Subcutaneous adipose tissue (tissue), 4 donors: ENCODE data around the gene MKRN2. TPM values are rescaled to one million over a fixed set of nuclear protein-coding genes. Genes with fewer than 3 reads are reported as not detected.

ENCODE experiments used
- CTCF ChIP-seq: fragments of 450-650 bp; IDR thresholded peaks from one replicate; pipeline ENCODE4 v1.5.1; 2016; ENCODE audit warnings: low read depth, mild to moderate bottlenecking, control low read depth, antibody characterized with exemption, moderate library complexity
- total RNA-seq, 4 donors: library from RNA; depleted of rRNA; stranded (reverse); fragments of >200 nt; gene quantifications; one replicate each; pipeline ENCODE4 v1.1.0, GENCODE V29; 2016

The MKRN2 gene
- total RNA-seq, 4 donors from 2014 or later, result 28.4 to 38.2 (median 31.1) TPM

- no peak for TF ChIP-seq CTCF
Observed at GRCh38 chr3:12588039-12589009, 31.4 kb downstream of the MKRN2 start.

- no peak for TF ChIP-seq CTCF
Observed at GRCh38 chr3:12590096-12590495, 33.2 kb downstream of the MKRN2 start.

- no peak for TF ChIP-seq CTCF
Observed at GRCh38 chr3:12591456-12591855, 34.6 kb downstream of the MKRN2 start.

GRCh38 chr3:12591997-12592715 is 35.3 kb downstream of the MKRN2 start:
- TF ChIP-seq CTCF, result no peak

- no peak for TF ChIP-seq CTCF
Observed at GRCh38 chr3:12593473-12593872, 36.6 kb downstream of the MKRN2 start.

- no peak for TF ChIP-seq CTCF
Observed at GRCh38 chr3:12598890-12599289, 42.0 kb downstream of the MKRN2 start.

GRCh38 chr3:12601072-12601471 is 44.2 kb downstream of the MKRN2 start:
- TF ChIP-seq CTCF, result no peak
